ENCODE results near the gene NIPAL3.
"Not testable (repeated sequence)": the region's sequence is repeated elsewhere in the genome, so short reads cannot be mapped to it uniquely, and the experiment has no call there.

NIPAL3 gene

GRCh38 chr1:24440436-24440835 lies 24.8 kb downstream of the NIPAL3 start:
- peaks cover 6 to 25% of the 10 kb centered on the region in 2 donors for H3K36me3 ChIP-seq (ENCODE audit: control insufficient read depth in 2 of 2, insufficient read depth in 2 of 2, low read length in 2 of 2)

DNA sequence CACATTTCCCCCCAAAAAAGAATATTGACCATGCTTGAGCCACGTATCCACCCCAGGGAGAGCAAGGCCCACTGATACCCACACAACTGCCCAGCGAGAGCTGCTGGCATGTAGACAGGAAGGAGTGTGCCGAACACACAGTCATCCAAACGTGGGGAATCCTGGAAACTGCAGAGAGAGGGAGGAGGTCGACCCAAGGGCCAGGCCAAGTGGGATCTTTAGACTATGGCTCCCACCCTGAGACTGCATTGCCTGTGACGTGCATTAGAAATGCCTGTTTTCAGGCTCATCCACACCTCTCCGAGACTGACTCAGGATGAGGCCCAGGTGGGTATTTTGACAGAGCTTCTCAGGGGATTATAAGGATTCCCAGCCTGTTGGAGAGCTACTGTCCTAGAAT lies 25.9 kb downstream of the NIPAL3 start:
- H3K27me3 ChIP-seq (ENCODE audit: control insufficient read depth in 2 of 2, insufficient read depth in 2 of 2, low read length in 2 of 2), result no peaks in the 10 kb centered on the region
- no peak overlapping the region for H3K9ac ChIP-seq (ENCODE audit: low read depth in 1 of 2, low read length in 2 of 2)
- peaks cover 10 to 27% of the 10 kb centered on the region in 2 donors for H3K36me3 ChIP-seq (ENCODE audit: control insufficient read depth in 2 of 2, insufficient read depth in 2 of 2, low read length in 2 of 2)
- H3K27ac ChIP-seq (ENCODE audit: low read depth in 2 of 2, low read length in 2 of 2), result no peak overlapping the region
- H3K4me3 ChIP-seq (ENCODE audit: low read length in 2 of 2), result no peak overlapping the region
- H3K4me1 ChIP-seq (ENCODE audit: control insufficient read depth in 2 of 2, insufficient read depth in 2 of 2, low read length in 2 of 2), result peaks cover 0 to 4% of the 10 kb centered on the region in 2 donors
- H3K9me3 ChIP-seq (ENCODE audit: control insufficient read depth in 2 of 2, low read length in 2 of 2), result no peaks in the 10 kb centered on the region

More at GRCh38 chr1:24440436-24440835, 24.8 kb downstream of the NIPAL3 start:
- no peaks in the 10 kb centered on the region for H3K27me3 ChIP-seq (ENCODE audit: control insufficient read depth in 2 of 2, insufficient read depth in 2 of 2, low read length in 2 of 2)
- H3K4me1 ChIP-seq (ENCODE audit: control insufficient read depth in 2 of 2, insufficient read depth in 2 of 2, low read length in 2 of 2), result peaks cover 0 to 4% of the 10 kb centered on the region in 2 donors
- no peaks in the 10 kb centered on the region for H3K9me3 ChIP-seq (ENCODE audit: control insufficient read depth in 2 of 2, low read length in 2 of 2)
- H3K9ac ChIP-seq (ENCODE audit: low read depth in 1 of 2, low read length in 2 of 2), result no peak overlapping the region
- H3K4me3 ChIP-seq (ENCODE audit: low read length in 2 of 2), result no peak overlapping the region
- H3K27ac ChIP-seq (ENCODE audit: low read depth in 2 of 2, low read length in 2 of 2), result no peak overlapping the region

DNA sequence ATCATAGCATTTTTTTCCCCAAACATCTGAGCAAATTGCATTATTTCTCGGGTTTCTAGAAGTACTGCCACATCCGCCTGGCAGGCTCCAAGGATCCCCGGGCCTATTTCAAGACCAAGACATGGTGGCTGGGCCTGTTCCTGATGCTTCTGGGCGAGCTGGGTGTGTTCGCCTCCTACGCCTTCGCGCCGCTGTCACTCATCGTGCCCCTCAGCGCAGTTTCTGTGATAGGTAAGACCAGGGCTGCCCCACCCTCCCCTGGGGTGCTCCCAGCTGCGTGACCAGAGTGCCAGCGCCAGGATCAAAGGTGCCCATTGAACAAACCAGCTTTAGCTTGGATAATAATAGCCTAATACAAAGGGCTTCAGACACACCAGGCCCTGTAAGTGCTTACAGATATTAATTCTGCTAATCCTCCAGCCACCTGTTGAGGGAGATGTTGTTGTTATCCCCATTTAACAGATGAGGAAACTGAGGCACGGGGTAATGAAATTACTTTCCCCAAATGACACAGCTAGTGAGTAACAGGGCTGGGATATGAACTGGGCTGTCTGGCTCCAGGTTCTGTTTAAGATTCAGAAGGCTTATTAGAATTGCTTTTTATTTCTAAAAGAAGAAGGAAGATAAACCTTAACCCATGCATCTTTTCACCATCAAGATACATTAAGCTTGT lies 26.5 kb downstream of the NIPAL3 start:
- Histone ChIP-seq H3K27me3 (ENCODE audit: control insufficient read depth in 2 of 2, insufficient read depth in 2 of 2, low read length in 2 of 2) (no peaks in the 10 kb centered on the region), H3K9me3 (ENCODE audit: control insufficient read depth in 2 of 2, low read length in 2 of 2) (no peaks in the 10 kb centered on the region), H3K4me3 (ENCODE audit: low read length in 2 of 2) (no peak overlapping the region), H3K36me3 (ENCODE audit: control insufficient read depth in 2 of 2, insufficient read depth in 2 of 2, low read length in 2 of 2) (peaks cover 17 to 32% of the 10 kb centered on the region in 2 donors), H3K9ac (ENCODE audit: low read depth in 1 of 2, low read length in 2 of 2) (no peak overlapping the region), H3K4me1 (ENCODE audit: control insufficient read depth in 2 of 2, insufficient read depth in 2 of 2, low read length in 2 of 2) (peaks cover 0 to 4% of the 10 kb centered on the region in 2 donors), H3K27ac (ENCODE audit: low read depth in 2 of 2, low read length in 2 of 2) (no peak overlapping the region)

- H3K36me3 ChIP-seq (ENCODE audit: control insufficient read depth in 2 of 2, insufficient read depth in 2 of 2, low read length in 2 of 2), result peaks cover 23 to 32% of the 10 kb centered on the region in 2 donors
- no peaks in the 10 kb centered on the region for H3K9me3 ChIP-seq (ENCODE audit: control insufficient read depth in 2 of 2, low read length in 2 of 2)
- no peak overlapping the region for H3K9ac ChIP-seq (ENCODE audit: low read depth in 1 of 2, low read length in 2 of 2)
- no peaks in the 10 kb centered on the region for H3K27me3 ChIP-seq (ENCODE audit: control insufficient read depth in 2 of 2, insufficient read depth in 2 of 2, low read length in 2 of 2)
- H3K27ac ChIP-seq (ENCODE audit: low read depth in 2 of 2, low read length in 2 of 2), result no peak overlapping the region
- H3K4me3 ChIP-seq (ENCODE audit: low read length in 2 of 2), result no peak overlapping the region
- peaks cover 0 to 4% of the 10 kb centered on the region in 2 donors for H3K4me1 ChIP-seq (ENCODE audit: control insufficient read depth in 2 of 2, insufficient read depth in 2 of 2, low read length in 2 of 2)
These were observed 27.2 kb downstream of the NIPAL3 start for GRCh38 chr1:24442764-24443163.

DNA sequence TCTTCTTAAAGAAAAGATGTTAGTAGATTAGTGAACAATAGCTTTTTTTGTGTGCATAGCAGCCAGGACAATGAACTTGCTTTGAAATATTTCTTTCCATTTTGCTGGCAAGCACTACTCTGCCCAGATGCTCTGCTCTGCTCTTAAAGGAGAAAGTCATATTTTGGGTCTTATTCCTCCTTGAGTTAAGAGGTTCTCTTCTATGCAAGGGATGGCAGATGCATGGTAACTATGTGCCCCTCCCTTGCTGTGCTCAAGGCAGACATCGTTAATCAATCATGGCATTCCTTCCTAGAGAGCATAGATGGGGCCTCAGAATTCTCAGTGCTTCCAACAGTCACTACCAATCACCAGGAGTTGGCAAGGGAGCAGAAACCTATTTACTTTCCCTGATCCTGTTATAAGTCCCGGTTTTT lies 27.6 kb downstream of the NIPAL3 start:
- Histone ChIP-seq H3K27ac (ENCODE audit: low read depth in 2 of 2, low read length in 2 of 2) (no peak overlapping the region), H3K27me3 (ENCODE audit: control insufficient read depth in 2 of 2, insufficient read depth in 2 of 2, low read length in 2 of 2) (no peaks in the 10 kb centered on the region), H3K9me3 (ENCODE audit: control insufficient read depth in 2 of 2, low read length in 2 of 2) (no peaks in the 10 kb centered on the region), H3K4me1 (ENCODE audit: control insufficient read depth in 2 of 2, insufficient read depth in 2 of 2, low read length in 2 of 2) (peaks cover 0 to under 1% of the 10 kb centered on the region in 2 donors), H3K36me3 (ENCODE audit: control insufficient read depth in 2 of 2, insufficient read depth in 2 of 2, low read length in 2 of 2) (peaks cover 26 to 32% of the 10 kb centered on the region in 2 donors), H3K9ac (ENCODE audit: low read depth in 1 of 2, low read length in 2 of 2) (no peak overlapping the region), H3K4me3 (ENCODE audit: low read length in 2 of 2) (no peak overlapping the region)

DNA sequence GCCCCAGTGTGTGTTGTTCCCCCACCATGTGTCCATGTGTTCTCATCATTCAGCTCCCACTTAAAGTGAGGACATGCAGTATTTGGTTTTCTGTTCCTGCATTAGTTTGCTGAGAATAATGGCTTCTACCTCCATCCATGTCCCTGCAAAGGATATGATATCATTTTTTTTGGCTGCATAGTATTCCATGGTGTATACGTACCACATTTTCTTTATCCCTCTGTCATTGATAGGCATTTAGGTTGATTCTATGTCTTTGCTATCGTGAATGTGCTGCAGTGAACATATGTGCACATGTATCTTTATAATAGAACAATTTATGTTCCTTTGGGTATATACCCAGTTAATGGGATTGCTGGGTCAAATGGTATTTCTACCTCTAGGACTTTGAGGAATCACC lies 30.8 kb downstream of the NIPAL3 start:
- H3K27me3 ChIP-seq (ENCODE audit: control insufficient read depth in 2 of 2, insufficient read depth in 2 of 2, low read length in 2 of 2); H3K9me3 ChIP-seq (ENCODE audit: control insufficient read depth in 2 of 2, low read length in 2 of 2); H3K4me3 ChIP-seq (ENCODE audit: low read length in 2 of 2); H3K9ac ChIP-seq (ENCODE audit: low read depth in 1 of 2, low read length in 2 of 2); H3K4me1 ChIP-seq (ENCODE audit: control insufficient read depth in 2 of 2, insufficient read depth in 2 of 2, low read length in 2 of 2); H3K27ac ChIP-seq (ENCODE audit: low read depth in 2 of 2, low read length in 2 of 2): not testable (repeated sequence)
- H3K36me3 ChIP-seq (ENCODE audit: control insufficient read depth in 2 of 2, insufficient read depth in 2 of 2, low read length in 2 of 2), result peaks cover 34 to 50% of the 10 kb centered on the region in 2 donors

DNA sequence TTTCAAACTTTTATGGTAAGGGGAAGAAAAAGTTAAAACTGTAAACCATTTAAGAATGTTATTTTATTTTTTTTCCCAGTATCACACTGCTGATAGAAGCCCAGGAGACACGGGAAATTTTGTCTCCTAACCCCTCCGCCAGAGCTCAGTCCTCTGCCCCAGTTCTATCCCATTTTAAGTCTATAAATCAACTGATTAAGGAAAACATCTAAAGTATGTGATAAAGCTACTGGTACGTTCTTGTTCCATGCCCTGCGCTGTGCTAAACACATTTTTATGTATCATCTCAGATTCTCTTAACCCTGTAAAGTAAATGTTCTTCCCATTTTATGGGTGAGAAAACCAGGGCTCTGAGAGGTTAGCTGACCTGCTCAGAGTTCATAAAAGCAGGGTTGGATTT lies 34.7 kb downstream of the NIPAL3 start:
- H3K27me3 ChIP-seq (ENCODE audit: control insufficient read depth in 2 of 2, insufficient read depth in 2 of 2, low read length in 2 of 2), result no peaks in the 10 kb centered on the region
- H3K9ac ChIP-seq (ENCODE audit: low read depth in 1 of 2, low read length in 2 of 2), result no peak overlapping the region
- no peak overlapping the region for H3K4me3 ChIP-seq (ENCODE audit: low read length in 2 of 2)
- H3K4me1 ChIP-seq (ENCODE audit: control insufficient read depth in 2 of 2, insufficient read depth in 2 of 2, low read length in 2 of 2), result no peaks in the 10 kb centered on the region
- H3K27ac ChIP-seq (ENCODE audit: low read depth in 2 of 2, low read length in 2 of 2), result no peak overlapping the region
- no peaks in the 10 kb centered on the region for H3K9me3 ChIP-seq (ENCODE audit: control insufficient read depth in 2 of 2, low read length in 2 of 2)
- H3K36me3 ChIP-seq (ENCODE audit: control insufficient read depth in 2 of 2, insufficient read depth in 2 of 2, low read length in 2 of 2), result peaks cover 38 to 71% of the 10 kb centered on the region in 2 donors

DNA sequence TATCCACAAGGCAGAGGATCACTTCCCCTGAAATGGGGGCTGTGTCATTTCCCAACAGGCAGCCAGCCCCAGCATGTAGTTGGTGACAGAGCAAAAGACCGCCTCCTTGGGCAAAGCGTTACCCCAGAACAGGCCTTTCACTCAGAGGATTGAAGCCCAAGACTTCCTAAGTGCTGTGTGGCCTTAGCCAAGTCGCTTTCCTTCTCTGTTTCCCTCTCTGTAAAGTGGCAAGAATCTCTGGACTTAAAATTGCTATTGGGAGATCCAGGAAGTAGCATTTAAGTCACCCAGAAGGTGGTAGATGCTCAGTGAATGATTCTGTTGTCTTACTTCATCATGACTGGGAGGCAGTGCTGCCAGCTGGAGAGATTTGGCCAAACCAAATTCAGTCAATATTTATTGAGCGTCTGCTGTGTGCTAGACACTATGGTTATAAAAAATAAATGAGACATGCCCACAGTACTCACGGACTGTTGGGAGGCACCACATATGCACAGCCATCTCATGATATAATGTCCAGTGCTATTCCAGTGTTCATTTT lies 35.3 kb downstream of the NIPAL3 start:
- no peaks in the 10 kb centered on the region for H3K27me3 ChIP-seq (ENCODE audit: control insufficient read depth in 2 of 2, insufficient read depth in 2 of 2, low read length in 2 of 2)
- H3K9me3 ChIP-seq (ENCODE audit: control insufficient read depth in 2 of 2, low read length in 2 of 2), result no peaks in the 10 kb centered on the region
- H3K27ac ChIP-seq (ENCODE audit: low read depth in 2 of 2, low read length in 2 of 2), result no peak overlapping the region
- peaks cover 41 to 70% of the 10 kb centered on the region in 2 donors for H3K36me3 ChIP-seq (ENCODE audit: control insufficient read depth in 2 of 2, insufficient read depth in 2 of 2, low read length in 2 of 2)
- H3K9ac ChIP-seq (ENCODE audit: low read depth in 1 of 2, low read length in 2 of 2), result no peak overlapping the region
- H3K4me1 ChIP-seq (ENCODE audit: control insufficient read depth in 2 of 2, insufficient read depth in 2 of 2, low read length in 2 of 2), result no peaks in the 10 kb centered on the region
- no peak overlapping the region for H3K4me3 ChIP-seq (ENCODE audit: low read length in 2 of 2)

DNA sequence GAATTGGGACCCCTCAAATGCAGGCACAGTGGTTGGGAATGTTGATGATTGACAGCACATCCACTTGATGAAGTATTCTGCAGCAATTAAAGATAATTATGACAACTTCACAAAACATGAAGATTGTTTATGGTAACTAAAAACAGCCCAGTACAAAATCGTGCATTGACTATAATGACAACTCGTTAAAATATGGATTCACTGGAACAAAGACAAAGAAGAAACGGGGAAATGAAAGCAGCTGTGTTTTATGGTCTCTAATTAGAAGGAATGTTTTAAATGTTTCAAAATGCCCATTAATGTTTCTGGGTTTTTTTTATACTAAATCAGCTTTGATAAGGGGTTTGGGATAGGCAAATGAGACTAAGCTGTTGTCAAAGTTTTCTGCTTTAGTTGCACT lies 36.1 kb downstream of the NIPAL3 start:
- Histone ChIP-seq H3K4me3 (ENCODE audit: low read length in 2 of 2) (no peak overlapping the region), H3K4me1 (ENCODE audit: control insufficient read depth in 2 of 2, insufficient read depth in 2 of 2, low read length in 2 of 2) (no peaks in the 10 kb centered on the region), H3K27me3 (ENCODE audit: control insufficient read depth in 2 of 2, insufficient read depth in 2 of 2, low read length in 2 of 2) (no peaks in the 10 kb centered on the region), H3K27ac (ENCODE audit: low read depth in 2 of 2, low read length in 2 of 2) (no peak overlapping the region), H3K9ac (ENCODE audit: low read depth in 1 of 2, low read length in 2 of 2) (no peak overlapping the region), H3K36me3 (ENCODE audit: control insufficient read depth in 2 of 2, insufficient read depth in 2 of 2, low read length in 2 of 2) (peaks cover 42 to 71% of the 10 kb centered on the region in 2 donors), H3K9me3 (ENCODE audit: control insufficient read depth in 2 of 2, low read length in 2 of 2) (no peaks in the 10 kb centered on the region)

- Histone ChIP-seq H3K4me3 (ENCODE audit: low read length in 2 of 2) (no peak overlapping the region), H3K9ac (ENCODE audit: low read depth in 1 of 2, low read length in 2 of 2) (no peak overlapping the region), H3K27ac (ENCODE audit: low read depth in 2 of 2, low read length in 2 of 2) (no peak overlapping the region), H3K9me3 (ENCODE audit: control insufficient read depth in 2 of 2, low read length in 2 of 2) (no peaks in the 10 kb centered on the region), H3K4me1 (ENCODE audit: control insufficient read depth in 2 of 2, insufficient read depth in 2 of 2, low read length in 2 of 2) (no peaks in the 10 kb centered on the region), H3K36me3 (ENCODE audit: control insufficient read depth in 2 of 2, insufficient read depth in 2 of 2, low read length in 2 of 2) (peaks cover 43 to 70% of the 10 kb centered on the region in 2 donors), H3K27me3 (ENCODE audit: control insufficient read depth in 2 of 2, insufficient read depth in 2 of 2, low read length in 2 of 2) (no peaks in the 10 kb centered on the region)
These were observed 37.4 kb downstream of the NIPAL3 start for GRCh38 chr1:24452922-24453485.
